ENCODE results near the gene TEX22.
A peak's percentile ranks its signal among the peaks of the same experiment; 100 is the strongest.

Gene TEX22

GRCh38 chr14:105447651-105448640 is 49.6 kb downstream of the TEX22 start:
- TF ChIP-seq CTCF (IDR thresholded peaks at IDR 0.05; ENCODE audit: insufficient read depth, low read depth, low read length, missing control alignments): no peak
- no peak overlapping the region for H3K4me3 ChIP-seq (ENCODE audit: low read length)
- no peak for DNase-seq (ENCODE audit: low read depth)

DNA sequence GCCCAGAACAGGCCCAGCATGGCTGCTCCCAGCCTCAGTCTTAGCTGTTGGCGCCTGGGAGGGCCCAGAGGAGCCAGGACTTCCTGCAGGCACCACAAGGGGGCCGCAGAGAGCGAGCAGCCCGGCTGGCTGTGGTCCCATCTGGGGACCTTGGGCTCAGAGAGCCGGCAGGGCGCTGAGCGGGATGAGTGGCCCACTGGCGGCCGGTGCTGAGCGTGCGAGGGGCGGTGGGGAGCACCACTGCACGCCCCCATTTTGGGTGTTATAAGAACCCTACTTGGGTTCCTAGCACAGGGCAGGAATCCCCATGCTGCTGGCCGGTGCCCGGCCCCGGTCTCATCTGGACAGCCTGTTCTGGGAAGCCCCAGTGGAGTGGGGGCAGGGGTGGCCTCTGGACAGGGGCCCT is 50.4 kb downstream of the TEX22 start:
- peak; percentile 74 for TF ChIP-seq CTCF (IDR thresholded peaks at IDR 0.05; ENCODE audit: insufficient read depth, low read depth, low read length, missing control alignments)
- DNase-seq (ENCODE audit: low read depth): peak; percentile 51
- H3K4me3 ChIP-seq (ENCODE audit: low read length): no peak overlapping the region

DNA sequence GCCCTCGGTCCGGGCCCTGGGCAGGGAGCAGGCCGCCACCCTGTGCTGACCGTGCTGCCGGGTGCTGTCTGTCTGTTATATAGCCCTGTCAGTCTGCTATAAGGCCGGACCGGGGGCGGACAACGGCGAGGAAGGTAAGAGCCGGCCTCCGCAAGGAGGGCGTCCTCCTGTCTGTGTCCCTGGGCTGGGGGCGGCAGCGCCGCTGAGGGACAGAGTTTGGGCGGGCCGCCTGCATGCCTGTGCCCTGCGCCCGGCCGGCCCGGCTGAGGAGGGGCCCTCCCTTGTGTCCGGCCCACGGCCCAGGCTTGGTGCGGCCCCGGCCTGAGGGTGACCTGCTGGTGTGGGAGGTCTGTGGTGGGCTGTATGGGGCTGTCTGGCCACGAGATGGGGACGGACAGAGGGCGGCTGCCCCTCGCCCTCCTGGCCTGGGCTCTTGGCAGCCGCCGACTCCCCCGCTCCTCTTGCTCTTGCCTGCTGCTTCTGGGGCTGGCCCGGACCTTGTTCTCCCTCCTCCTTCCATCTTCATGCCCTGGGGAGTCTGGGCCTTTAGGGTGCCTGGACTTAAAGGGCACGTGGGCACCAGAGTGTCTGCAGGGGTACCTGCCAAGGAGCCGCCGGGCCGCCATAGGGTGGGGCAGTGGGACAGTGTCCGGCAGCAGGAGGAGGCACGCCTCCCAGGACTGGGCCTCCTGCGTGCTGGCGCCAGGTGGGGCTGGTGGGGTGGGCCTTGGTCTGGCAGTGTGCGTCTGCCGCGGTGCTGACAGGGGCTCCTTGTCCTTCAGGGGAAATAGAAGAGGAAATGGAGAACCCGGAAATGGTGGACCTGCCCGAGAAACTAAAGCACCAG is 51.2 kb downstream of the TEX22 start:
- no peak for TF ChIP-seq CTCF (IDR thresholded peaks at IDR 0.05; ENCODE audit: insufficient read depth, low read depth, low read length, missing control alignments)
- no peak overlapping the region for H3K4me3 ChIP-seq (ENCODE audit: low read length)
- no peak for DNase-seq (ENCODE audit: low read depth)

DNA sequence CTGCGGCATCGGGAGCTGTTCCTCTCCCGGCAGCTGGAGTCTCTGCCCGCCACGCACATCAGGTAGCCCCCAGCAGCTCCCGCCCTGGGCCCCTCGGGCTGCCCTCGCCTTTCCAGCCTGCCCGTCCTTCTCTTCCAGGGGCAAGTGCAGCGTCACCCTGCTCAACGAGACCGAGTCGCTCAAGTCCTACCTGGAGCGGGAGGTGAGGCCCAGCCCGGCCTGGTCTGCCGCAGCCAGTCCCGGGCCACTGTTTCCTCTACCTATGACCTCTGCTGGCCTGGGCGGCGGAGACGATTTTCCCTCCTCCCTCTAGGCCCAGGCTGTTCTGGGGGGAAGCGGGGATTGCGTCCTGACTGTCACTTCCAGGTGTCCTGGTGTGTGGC is 51.8 kb downstream of the TEX22 start:
- no peak for DNase-seq (ENCODE audit: low read depth)
- H3K4me3 ChIP-seq (ENCODE audit: low read length): no peak overlapping the region
- no peak for TF ChIP-seq CTCF (IDR thresholded peaks at IDR 0.05; ENCODE audit: insufficient read depth, low read depth, low read length, missing control alignments)

DNA sequence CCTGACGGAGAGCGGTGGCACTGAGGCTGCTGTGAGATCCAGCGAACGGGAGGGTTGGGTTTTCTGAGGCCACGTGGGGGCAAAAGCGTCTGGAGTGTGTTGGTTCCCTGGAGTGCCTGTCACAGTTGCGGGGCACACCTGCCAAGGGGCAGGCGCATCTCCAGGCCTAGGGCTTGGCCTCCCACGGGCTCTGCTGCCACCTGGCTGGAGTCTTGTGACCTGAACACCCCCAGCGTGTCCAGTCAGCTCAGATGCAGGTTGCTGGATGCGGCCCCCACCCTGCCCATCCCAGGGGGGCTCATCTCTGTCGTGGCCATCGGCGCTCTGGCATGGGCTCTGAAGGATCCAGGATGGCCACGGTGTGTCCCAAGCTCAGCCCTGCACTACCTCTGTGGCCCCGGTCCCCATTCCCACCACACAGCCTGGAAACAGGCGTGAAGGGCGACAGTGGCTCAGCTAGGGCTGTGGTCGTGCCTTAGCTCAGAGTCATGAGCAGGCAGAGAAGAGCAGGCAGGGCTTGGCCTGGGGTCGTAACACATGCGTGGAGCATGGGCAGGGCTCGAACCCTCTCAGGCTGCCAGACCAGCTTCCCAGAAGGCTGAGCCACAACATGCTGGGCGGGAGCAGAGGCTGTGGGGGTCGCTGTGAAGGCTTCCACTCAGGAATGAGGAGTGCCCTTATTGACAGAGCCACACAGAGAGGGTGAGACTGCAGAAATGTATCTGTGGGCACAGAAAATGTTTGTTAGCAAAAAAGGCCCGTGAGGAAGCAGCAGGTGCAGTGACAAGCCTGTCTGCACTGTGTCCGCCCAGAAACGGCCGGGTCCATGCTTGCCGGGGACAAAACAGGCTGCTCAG is 52.8 kb downstream of the TEX22 start:
- no peak for DNase-seq (ENCODE audit: low read depth)
- no peak overlapping the region for H3K4me3 ChIP-seq (ENCODE audit: low read length)
- TF ChIP-seq CTCF (IDR thresholded peaks at IDR 0.05; ENCODE audit: insufficient read depth, low read depth, low read length, missing control alignments): no peak

DNA sequence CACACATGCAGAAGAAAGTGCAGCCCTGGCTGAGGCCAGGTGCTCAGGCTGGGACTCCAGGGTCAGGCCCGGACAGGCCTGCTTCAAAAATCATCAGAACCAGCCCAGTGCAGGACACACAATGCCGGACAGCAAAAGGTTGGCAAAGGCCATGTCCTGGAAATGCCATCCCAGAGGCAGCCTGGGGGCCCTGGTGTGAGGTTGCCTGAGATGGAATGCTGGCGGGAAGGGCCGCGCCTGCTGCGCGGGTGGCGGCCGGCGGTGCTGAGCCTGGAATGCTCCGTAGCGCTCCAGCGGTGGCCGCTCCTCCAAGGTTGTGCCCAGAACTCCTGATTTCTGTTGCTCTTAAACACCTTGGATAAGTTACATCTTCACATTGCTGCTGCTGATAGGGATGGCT is 54.6 kb downstream of the TEX22 start:
- no peak for DNase-seq (ENCODE audit: low read depth)
- no peak for TF ChIP-seq CTCF (IDR thresholded peaks at IDR 0.05; ENCODE audit: insufficient read depth, low read depth, low read length, missing control alignments)
- H3K4me3 ChIP-seq (ENCODE audit: low read length): no peak overlapping the region

All from epithelial cell of esophagus (primary cell).